RWPE2 (cell line): Measurements from ENCODE around the gene EDAR.

Experiments used
- ATAC-seq: fragments of 200-7000 bp; cut with Tn5 transposase; 3 replicates; pipeline ENCODE4 v1.9.1; 2021; ENCODE audit warnings: low read depth
- DNase-seq: peaks from one replicate; pipeline ENCODE4 v3.0.0-alpha.2; 2020; ENCODE audit warnings: low spot score
- H3K27ac ChIP-seq: fragments of 450-650 bp; 2 replicates; pipeline ENCODE4 v1.5.1; 2017; ENCODE audit warnings: mild to moderate bottlenecking; ENCODE audit not compliant: poor library complexity, severe bottlenecking
- H3K27me3 ChIP-seq: fragments of 250-450 bp; sonication (Bioruptor Pico); 2 replicates; pipeline ENCODE4 v1.5.1; 2021; ENCODE audit warnings: mild to moderate bottlenecking, moderate library complexity; ENCODE audit not compliant: insufficient read depth, poor library complexity, severe bottlenecking
- H3K36me3 ChIP-seq: fragments of 250-450 bp; sonication (Bioruptor Pico); 2 replicates; pipeline ENCODE4 v1.5.1; 2020; ENCODE audit warnings: low read depth, mild to moderate bottlenecking, moderate library complexity
- H3K4me1 ChIP-seq: fragments of 250-450 bp; sonication (Bioruptor Pico); 2 replicates; pipeline ENCODE4 v1.5.1; 2021; ENCODE audit warnings: mild to moderate bottlenecking, moderate library complexity; ENCODE audit not compliant: insufficient read depth, poor library complexity, severe bottlenecking
- H3K4me3 ChIP-seq: fragments of 250-450 bp; sonication (Bioruptor Pico); 2 replicates; pipeline ENCODE4 v1.5.1; 2021; ENCODE audit warnings: mild to moderate bottlenecking, moderate library complexity; ENCODE audit not compliant: severe bottlenecking
- H3K9me3 ChIP-seq: fragments of 250-450 bp; sonication (Bioruptor Pico); 2 replicates; pipeline ENCODE4 v1.5.1; 2021; ENCODE audit warnings: mild to moderate bottlenecking, moderate library complexity; ENCODE audit not compliant: severe bottlenecking
- CTCF ChIP-seq: fragments of 450-650 bp; IDR thresholded peaks from one replicate; pipeline ENCODE4 v1.5.1; 2017; ENCODE audit warnings: mild to moderate bottlenecking, moderate library complexity; ENCODE audit not compliant: poor library complexity, severe bottlenecking

EDAR gene

GRCh38 chr2:109017017-109017416, 28.0 kb upstream of the EDAR start:
- no peak for TF ChIP-seq CTCF
- H3K27me3 ChIP-seq, result no peaks in the 10 kb centered on the region
- ATAC-seq, result no peak
- DNase-seq, result no peak
- H3K27ac ChIP-seq, result no peak overlapping the region
- no peaks in the 10 kb centered on the region for H3K36me3 ChIP-seq
- no peak overlapping the region for H3K4me3 ChIP-seq
- H3K4me1 ChIP-seq, result no peaks in the 10 kb centered on the region
- no peaks in the 10 kb centered on the region for H3K9me3 ChIP-seq

- no peak for ATAC-seq
- Histone ChIP-seq H3K27me3 (no peaks in the 10 kb centered on the region), H3K36me3 (no peaks in the 10 kb centered on the region), H3K9me3 (no peaks in the 10 kb centered on the region), H3K27ac (no peak overlapping the region), H3K4me1 (no peaks in the 10 kb centered on the region), H3K4me3 (no peak overlapping the region)
- no peak for TF ChIP-seq CTCF
- DNase-seq, result no peak
These were observed 27.4 kb upstream of the EDAR start for GRCh38 chr2:109016376-109016775.

GRCh38 chr2:109014476-109014875, 25.5 kb upstream of the EDAR start:
- Histone ChIP-seq H3K27me3 (no peaks in the 10 kb centered on the region), H3K36me3 (no peaks in the 10 kb centered on the region), H3K27ac (no peak overlapping the region), H3K4me1 (no peaks in the 10 kb centered on the region), H3K4me3 (no peak overlapping the region), H3K9me3 (no peaks in the 10 kb centered on the region)
- DNase-seq, result no peak
- no peak for TF ChIP-seq CTCF
- no peak for ATAC-seq

GRCh38 chr2:109013051-109013450, 24.0 kb upstream of the EDAR start:
- no peak overlapping the region for H3K27ac ChIP-seq
- no peaks in the 10 kb centered on the region for H3K9me3 ChIP-seq
- no peaks in the 10 kb centered on the region for H3K27me3 ChIP-seq
- H3K4me1 ChIP-seq, result no peaks in the 10 kb centered on the region
- H3K4me3 ChIP-seq, result no peak overlapping the region
- no peaks in the 10 kb centered on the region for H3K36me3 ChIP-seq
- no peak for TF ChIP-seq CTCF
- DNase-seq (no peak), ATAC-seq (peak; percentile 64; the same call in 2 of the 3 replicates)

- no peak for DNase-seq
- Histone ChIP-seq H3K27ac (no peak overlapping the region), H3K9me3 (no peaks in the 10 kb centered on the region), H3K4me3 (no peak overlapping the region), H3K27me3 (no peaks in the 10 kb centered on the region), H3K4me1 (no peaks in the 10 kb centered on the region), H3K36me3 (no peaks in the 10 kb centered on the region)
- peak; percentile 71 for ATAC-seq
- no peak for TF ChIP-seq CTCF
These were observed 21.0 kb upstream of the EDAR start for GRCh38 chr2:109009920-109010610.
